Erythroblast (primary cell): ENCODE results near the gene KCNQ2.

Experiments used
- DNase-seq, 2 experiments: peaks; one replicate each; lab custom pipeline; 2025; lab: John Stamatoyannopoulos, UW
- GATA1 ChIP-seq: IDR thresholded peaks from 2 replicates; pipeline ENCODE4 v1.6.1; 2011; ENCODE audit warnings: low read depth, mild to moderate bottlenecking, control low read depth, low read length, moderate library complexity
- POLR2A ChIP-seq: IDR thresholded peaks from 2 replicates; pipeline ENCODE4 v1.6.1; 2011; ENCODE audit warnings: mild to moderate bottlenecking, low read length

The KCNQ2 gene

DNA sequence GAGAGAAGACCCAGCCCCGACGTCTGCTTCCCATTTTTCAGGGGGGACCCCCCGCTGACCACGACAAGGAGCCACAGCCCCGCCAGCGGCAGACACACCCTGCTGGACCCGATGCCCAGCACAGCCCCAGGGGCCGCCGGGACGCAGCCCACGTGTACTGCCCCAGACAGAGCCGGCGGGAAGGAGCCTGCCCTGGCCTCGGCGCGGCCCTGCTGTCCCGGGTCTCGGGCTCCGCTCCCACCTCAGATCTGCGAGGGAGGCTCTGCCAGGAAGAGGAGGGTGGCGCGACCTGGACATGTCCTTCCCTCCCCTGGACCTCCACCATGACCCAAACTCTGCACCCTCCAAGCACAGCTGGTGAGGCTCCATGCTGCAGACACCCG is 54.7 kb downstream of the KCNQ2 start:
- DNase-seq, result no peak
- TF ChIP-seq POLR2A, result no peak
- TF ChIP-seq GATA1, result no peak

DNA sequence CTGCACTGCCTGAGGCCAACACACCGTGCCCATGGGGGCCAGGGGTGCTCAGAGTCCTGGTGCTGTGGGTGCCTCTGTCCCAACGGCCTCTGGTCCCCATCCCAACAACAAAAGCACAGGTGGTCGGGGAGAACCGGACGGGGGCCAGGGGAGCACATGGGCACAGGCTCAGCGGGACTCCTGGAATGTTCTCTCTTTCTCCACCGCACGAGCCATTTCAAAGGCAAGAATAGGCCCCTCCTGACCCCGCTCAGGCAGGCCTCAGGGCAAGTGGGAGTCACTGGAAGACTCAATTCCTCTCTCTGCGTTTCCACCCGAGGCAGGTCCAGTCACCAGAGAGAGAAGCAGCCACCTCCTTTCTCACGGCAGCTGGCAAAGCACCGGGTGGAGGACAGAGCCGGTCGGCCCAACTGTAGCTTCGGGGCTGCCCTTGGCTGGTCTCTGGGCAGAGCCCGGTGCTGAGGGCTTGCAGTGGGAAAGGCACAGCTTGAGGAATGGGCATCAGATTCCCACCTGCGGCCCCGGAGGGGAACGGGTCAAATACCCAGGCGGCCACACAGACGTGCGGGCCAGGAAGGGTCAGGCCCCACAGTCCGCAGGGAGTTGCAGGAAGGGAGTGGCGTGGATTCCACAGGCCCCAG is 55.2 kb downstream of the KCNQ2 start:
- TF ChIP-seq POLR2A (no peak), GATA1 (no peak)
- no peak for DNase-seq

DNA sequence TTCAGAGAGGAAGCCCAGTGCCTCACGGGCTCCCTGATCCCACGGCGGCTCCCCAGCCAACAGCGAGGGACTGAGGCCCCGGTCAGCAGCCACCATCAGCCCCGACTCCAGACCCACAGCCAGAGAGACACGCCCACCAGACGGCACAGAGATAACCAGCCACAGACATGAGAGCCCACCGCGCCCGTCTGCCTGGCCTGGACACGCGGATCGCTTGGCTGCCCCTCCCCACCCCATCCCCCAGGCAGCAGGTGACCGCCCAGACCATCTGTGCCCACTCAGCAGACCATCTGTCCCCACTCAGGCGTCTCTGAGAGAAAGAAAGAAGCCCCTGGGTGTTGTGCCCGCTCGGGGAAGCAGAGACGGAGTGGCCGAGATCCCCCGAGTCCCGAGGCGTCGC is 55.8 kb downstream of the KCNQ2 start:
- DNase-seq, result no peak
- TF ChIP-seq POLR2A (no peak), GATA1 (no peak)

DNA sequence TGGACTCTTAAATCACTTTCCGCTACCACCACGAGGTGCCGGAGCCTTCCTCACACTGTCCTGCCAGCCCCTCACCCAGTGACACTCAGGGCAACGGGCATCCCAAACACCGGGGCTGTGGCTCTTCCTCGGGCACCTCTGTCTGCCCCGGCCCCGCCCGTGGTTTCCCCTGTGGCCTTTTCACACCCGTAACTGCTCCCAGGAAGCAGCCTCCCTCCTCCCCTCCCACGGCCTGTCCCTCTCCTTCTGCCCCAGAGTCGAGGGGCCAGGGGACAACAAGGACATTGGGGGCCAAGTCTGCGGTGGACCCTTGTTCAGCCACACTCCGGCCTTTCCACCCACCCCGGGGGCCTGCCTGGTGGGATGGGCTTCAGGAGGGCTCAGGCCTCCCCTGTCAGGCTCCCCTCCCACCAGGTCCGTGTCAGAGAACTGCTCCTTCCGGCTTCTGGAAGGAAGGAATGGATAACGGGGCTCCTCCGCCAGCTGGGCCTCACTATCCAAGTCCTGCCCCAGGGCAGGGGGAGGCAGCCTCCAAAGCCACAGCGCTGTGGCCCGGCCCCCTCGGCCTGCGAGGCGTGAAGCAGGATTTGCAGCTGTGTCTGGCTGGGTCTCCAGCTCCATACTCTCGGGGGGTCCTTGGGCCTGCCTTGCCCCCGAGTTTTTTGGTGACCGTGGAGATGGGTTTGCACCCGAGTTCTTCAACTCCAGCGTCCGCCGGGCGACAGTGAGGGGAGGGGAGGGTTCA is 56.6 kb downstream of the KCNQ2 start:
- DNase-seq, result no peak
- TF ChIP-seq POLR2A, result no peak

DNA sequence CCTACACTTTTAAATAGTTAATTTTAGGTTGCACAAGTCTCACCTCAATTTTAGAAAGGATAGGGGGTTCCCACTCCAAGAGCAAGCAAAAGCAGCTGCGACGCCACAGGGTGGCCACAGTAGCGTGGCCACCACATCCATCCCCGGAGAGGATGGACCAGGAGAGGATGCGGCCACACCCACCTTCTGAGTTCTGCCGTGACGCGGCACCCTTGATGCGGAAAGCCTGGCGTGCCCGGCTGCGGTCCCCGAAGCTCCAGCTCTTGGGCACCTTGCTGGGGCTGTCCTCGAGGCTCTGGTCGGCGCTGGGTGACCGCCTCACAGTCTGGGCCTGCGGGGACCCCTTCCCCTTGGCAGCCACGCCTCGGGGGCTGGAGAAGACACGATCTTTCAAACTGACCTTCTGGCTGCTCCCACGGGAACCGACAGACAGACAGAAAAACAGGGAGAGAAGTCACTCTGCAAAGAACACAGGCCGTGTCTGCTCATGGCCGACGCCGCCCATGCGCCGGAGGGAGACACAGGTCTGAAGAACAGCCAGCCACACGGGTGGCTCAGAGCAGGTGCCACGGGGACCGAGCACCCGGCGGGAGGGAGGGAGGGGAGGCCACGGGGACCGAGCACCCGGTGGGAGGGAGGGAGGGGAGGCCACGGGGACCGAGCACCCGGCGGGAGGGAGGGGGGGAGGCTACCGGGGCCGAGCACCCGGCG is 57.6 kb downstream of the KCNQ2 start:
- no peak for DNase-seq
- no peak for TF ChIP-seq POLR2A
- no peak for TF ChIP-seq GATA1

DNA sequence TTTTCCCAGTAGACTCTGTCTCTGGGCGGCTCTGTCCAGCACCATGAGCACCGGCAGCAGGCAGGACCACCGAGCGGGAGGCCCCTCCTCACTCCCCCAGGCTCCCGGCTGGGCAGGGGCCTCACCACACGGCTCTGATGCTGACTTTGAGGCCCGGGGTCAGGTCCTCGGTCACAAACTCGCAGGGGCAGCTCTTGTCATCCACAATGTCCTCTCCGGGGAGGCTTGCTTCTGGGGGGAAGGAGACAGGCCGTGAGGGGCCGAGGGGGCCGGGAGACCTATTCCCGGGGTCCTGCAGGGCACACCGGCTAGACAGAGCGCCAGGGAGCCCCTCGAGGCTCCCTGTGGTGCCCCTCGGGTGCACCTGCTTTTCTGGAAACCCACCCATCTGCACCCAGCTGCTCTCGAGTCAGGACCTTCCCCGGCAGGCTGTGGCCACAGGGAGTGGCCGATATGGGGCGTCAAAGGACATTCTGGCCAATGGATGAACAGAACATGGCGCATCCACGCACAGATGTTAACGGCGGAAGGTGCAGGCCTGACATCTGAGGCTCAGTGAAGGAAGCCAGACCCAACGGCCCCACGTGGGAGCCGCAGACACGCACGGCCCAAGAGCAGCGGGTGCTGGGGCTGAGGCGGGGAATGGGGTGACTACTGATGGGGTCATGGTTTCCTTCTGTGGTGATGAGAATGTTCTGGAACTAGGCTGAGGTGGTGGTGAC is 58.3 kb downstream of the KCNQ2 start:
- DNase-seq, result no peak
- TF ChIP-seq POLR2A (no peak), GATA1 (no peak)

DNA sequence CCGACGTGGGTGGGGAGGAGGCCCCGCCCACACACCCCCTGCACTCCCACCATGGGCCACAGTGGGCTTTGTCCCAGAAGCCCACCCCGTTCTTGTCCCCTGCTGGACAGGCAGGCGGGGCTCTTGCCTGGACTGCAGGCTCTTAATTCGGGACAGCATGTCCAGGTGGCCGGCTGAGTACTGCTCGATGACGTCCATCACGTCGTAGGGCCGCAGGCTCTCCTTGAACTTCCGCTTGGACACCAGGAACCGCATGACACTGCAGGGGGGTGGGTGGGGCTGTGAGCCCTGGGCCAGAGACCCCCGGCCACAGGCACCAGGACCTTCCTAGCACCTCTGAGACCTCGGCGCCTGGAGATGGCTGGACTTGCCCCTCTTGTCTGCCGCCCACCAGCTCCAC is 59.1 kb downstream of the KCNQ2 start:
- DNase-seq, result no peak
- TF ChIP-seq POLR2A, result no peak
- no peak for TF ChIP-seq GATA1

DNA sequence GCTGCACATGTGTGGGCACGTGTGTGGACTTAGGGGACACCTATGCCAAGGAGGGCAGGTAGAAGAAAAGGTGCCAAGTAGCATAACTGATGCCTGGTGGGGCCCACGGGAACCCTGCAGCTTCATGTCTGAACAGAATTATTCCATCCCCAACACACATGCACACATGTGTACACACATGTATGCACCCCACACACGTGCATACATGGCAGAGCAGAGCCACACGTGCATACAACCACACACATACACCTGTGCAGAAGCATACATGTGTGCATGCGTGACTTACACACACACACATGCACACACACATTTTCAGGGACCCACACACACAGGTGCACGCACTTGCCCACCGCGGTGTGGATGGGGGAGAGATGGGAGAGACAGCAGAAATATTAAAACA is 59.6 kb downstream of the KCNQ2 start:
- TF ChIP-seq POLR2A (no peak), GATA1 (no peak)
- no peak for DNase-seq

DNA sequence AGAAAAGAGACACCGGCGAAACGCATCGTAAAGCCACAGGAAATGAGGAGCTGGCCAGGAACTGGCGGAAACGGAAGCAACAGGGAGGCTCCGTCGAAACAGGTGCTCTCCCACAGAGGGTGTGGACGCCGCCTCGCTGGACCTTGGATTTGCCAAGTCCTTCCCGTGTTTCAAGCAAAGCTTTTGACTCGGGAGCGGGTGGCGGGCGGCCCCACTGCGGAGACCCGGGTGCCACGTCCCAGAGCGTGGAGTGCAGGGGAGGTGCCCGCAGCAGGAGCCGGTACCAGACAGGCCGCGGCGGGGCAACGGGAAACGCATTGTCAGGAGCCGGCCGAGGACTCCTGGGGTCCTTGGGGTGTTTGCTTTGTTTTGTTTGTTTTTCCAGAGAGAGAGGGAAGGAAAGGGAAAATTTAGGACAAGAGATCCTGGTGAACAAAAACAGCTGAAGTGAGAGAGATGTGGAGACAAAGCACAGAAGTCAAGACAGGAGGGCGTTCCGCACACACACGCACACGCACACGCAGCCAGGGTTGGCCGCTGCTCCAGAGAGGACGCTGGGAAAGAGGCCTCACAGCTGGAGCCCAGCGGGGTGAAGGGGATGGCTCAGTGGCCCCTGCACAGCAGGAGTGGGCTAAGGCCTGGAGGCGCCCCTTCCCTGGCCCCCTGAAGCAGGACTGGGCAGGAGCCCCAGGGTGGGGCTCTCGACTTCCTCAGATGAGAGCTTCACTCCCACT is 60.4 kb downstream of the KCNQ2 start:
- no peak for DNase-seq
- TF ChIP-seq POLR2A (no peak), GATA1 (no peak)

DNA sequence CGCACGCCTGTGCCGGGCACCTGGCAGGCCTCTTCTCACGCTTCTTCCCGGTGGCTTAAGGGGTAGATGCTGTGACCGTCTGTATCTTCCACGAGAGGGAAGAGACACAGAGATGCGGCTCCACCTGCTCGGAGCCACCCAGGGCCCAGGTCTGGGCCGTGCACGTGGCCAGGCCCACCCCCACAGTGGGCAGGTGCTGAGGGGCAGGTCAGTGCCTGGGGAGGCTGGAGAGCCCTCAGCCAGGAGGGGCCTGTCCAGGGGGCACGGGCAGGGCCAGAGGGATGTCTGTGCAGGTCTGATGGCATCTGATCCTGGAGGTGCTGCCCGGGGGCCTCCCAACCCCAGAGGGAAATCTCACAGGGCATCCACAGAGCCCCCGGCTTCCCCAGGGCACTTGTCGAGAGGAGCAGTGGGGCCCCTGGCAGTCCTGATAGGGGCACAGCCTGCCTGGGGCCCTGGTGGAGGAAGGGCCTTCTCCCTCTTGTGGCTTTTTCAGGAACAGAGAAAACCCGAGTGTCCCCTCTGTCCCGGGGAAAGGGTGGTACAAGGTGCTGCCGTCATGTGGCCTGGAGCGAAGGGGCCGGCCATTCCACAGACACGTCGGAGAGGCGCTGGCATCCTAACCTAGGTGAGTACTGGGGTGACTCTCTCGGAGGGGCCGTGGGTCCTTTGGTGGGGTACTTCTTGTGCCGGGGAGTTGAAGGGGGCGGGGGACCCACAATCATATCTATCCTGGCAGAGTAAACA is 61.1 kb downstream of the KCNQ2 start:
- TF ChIP-seq GATA1, result no peak
- no peak for TF ChIP-seq POLR2A
- no peak for DNase-seq

DNA sequence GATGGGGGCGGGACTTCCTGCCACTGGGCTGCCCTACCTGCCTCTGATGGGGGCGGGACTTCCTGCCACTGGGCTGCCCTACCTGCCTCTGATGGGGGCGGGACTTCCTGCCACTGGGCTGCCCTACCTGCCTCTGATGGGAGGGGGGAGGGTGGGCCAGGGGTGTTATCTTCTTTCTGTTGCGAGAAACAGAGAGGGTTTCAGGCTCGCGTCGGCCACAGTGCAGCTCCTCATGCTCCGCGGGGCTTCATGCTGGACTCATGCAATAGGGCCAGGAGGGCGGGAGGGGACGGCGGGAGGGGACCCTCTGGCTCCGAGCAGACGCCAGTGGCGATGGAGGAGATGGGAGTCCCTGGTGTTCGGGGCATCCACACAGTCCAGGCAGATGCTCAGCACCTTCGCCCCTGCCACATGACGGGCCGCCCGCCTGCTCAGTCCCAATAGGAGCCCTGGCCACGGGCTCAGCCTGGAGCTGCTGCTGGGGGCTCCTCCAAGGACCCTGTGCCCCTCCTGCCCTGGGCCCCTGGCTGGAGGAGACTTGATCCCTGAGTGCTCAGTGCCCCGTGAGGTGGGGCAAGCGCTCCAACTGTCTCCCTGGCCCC is 62.5 kb downstream of the KCNQ2 start:
- no peak for DNase-seq
- no peak for TF ChIP-seq GATA1
- TF ChIP-seq POLR2A, result no peak
